IMR-90 (cell line): Measurements from ENCODE around the gene DELE1. TPM values are rescaled to one million over a fixed set of nuclear protein-coding genes. Genes with fewer than 3 reads are reported as not detected.
A peak's percentile ranks its signal among the peaks of the same experiment; 100 is the strongest.

ENCODE experiments used
- ATAC-seq: fragments of 200-7000 bp; cut with Tn5 transposase; 2 replicates; pipeline ENCODE4 v1.9.1; 2020; ENCODE audit warnings: low read depth, mild to moderate bottlenecking, moderate library complexity
- BruUV-seq: library from RNA; stranded (reverse); fragments of 400-500 nt; replicated peaks from 2 replicates; lab custom pipeline; 2021; lab: Mats Ljungman, UMichigan
- CTCF ChIA-PET: fragments of 300-600 bp; formaldehyde crosslinking; extraction: SDS; loops from one replicate; lab custom pipeline; 2021; ENCODE audit warnings: antibody characterized with exemption; lab: Yijun Ruan, JAX
- POLR2A ChIA-PET: fragments of 300-600 bp; sonication (Branson Sonifier 250); formaldehyde crosslinking; loops from one replicate; lab custom pipeline; 2022; ENCODE audit warnings: antibody characterized with exemption; ENCODE audit not compliant: unreplicated experiment; lab: Charles Lee
- DNase-seq: peaks from one replicate; pipeline ENCODE4 v3.0.0; 2013
- H2AFZ ChIP-seq: replicated peaks from 2 replicates; pipeline ENCODE3; 2013; ENCODE audit warnings: low read length, mild to moderate bottlenecking; ENCODE audit not compliant: poor library complexity
- H2AK5ac ChIP-seq: 2 replicates; pipeline ENCODE4 v1.6.1; 2013; ENCODE audit warnings: low read depth, low read length, inconsistent platforms
- H2AK9ac ChIP-seq: replicated peaks from 2 replicates; pipeline ENCODE3; 2013; ENCODE audit warnings: mild to moderate bottlenecking, low read depth, low read length, moderate library complexity; ENCODE audit not compliant: poor library complexity
- H2BK120ac ChIP-seq: 2 replicates; pipeline ENCODE4 v1.6.1; 2013; ENCODE audit warnings: low read depth, low read length, inconsistent platforms
- H2BK15ac ChIP-seq: 3 replicates; pipeline ENCODE4 v1.6.1; 2013; ENCODE audit warnings: low read depth, low read length, inconsistent platforms
- H2BK20ac ChIP-seq: 2 replicates; pipeline ENCODE4 v1.6.1; 2013; ENCODE audit warnings: low read depth, mild to moderate bottlenecking, inconsistent platforms, low read length, moderate library complexity
- H2BK5ac ChIP-seq: 2 replicates; pipeline ENCODE4 v1.6.1; 2013; ENCODE audit warnings: mild to moderate bottlenecking, low read depth, low read length, inconsistent platforms; ENCODE audit not compliant: poor library complexity, severe bottlenecking
- H3K14ac ChIP-seq: replicated peaks from 2 replicates; pipeline ENCODE4 v1.6.1; 2013; ENCODE audit warnings: low read depth, low read length, inconsistent platforms
- H3K18ac ChIP-seq: 2 replicates; pipeline ENCODE4 v1.6.1; 2013; ENCODE audit warnings: low read depth, low read length, control low read depth
- H3K23ac ChIP-seq: 2 replicates; pipeline ENCODE4 v1.6.1; 2013; ENCODE audit warnings: low read depth, low read length, inconsistent platforms
- H3K27ac ChIP-seq: 2 replicates; pipeline ENCODE4 v1.5.1; 2013; ENCODE audit warnings: mild to moderate bottlenecking, control low read depth, low read length; ENCODE audit not compliant: insufficient read depth
- H3K27me3 ChIP-seq: 2 replicates; pipeline ENCODE4 v1.6.1; 2013; ENCODE audit warnings: low read length; ENCODE audit not compliant: control insufficient read depth, insufficient read depth
- H3K36me3 ChIP-seq: 2 replicates; pipeline ENCODE4 v1.6.1; 2013; ENCODE audit warnings: low read length, mixed read lengths; ENCODE audit not compliant: control insufficient read depth, insufficient read depth
- H3K4ac ChIP-seq: 2 replicates; pipeline ENCODE4 v1.6.1; 2013; ENCODE audit warnings: low read depth, low read length, inconsistent platforms
- H3K4me1 ChIP-seq: 2 replicates; pipeline ENCODE4 v1.6.1; 2013; ENCODE audit warnings: low read length, mixed read lengths; ENCODE audit not compliant: control insufficient read depth, insufficient read depth
- H3K4me2 ChIP-seq: 2 replicates; pipeline ENCODE4 v1.6.1; 2013; ENCODE audit warnings: low read depth, mild to moderate bottlenecking, control low read depth, low read length, moderate library complexity
- H3K4me3 ChIP-seq: 2 replicates; pipeline ENCODE4 v1.5.1; 2013; ENCODE audit warnings: low read depth, mild to moderate bottlenecking, control low read depth, low read length, moderate library complexity; ENCODE audit not compliant: insufficient read depth
- H3K56ac ChIP-seq: 2 replicates; pipeline ENCODE4 v1.6.1; 2013; ENCODE audit warnings: low read length, inconsistent platforms; ENCODE audit not compliant: insufficient read depth; ENCODE audit errors: extremely low read depth
- H3K79me1 ChIP-seq, 2 experiments: 2 replicates each; pipeline ENCODE4 v1.6.1; 2013; ENCODE audit warnings: low read length in 2 of 2, inconsistent platforms in 1 of 2, low read depth in 1 of 2
- H3K9ac ChIP-seq: 2 replicates; pipeline ENCODE4 v1.6.1; 2013; ENCODE audit warnings: low read depth, low read length, control low read depth
- H3K9me1 ChIP-seq: 2 replicates; pipeline ENCODE4 v1.6.1; 2013; ENCODE audit warnings: low read length, inconsistent platforms; ENCODE audit not compliant: insufficient read depth
- H3K9me3 ChIP-seq: 2 replicates; pipeline ENCODE4 v1.6.1; 2013; ENCODE audit warnings: low read length; ENCODE audit not compliant: control insufficient read depth, insufficient read depth
- H4K20me1 ChIP-seq: 2 replicates; pipeline ENCODE4 v1.6.1; 2013; ENCODE audit warnings: low read length, inconsistent platforms; ENCODE audit not compliant: insufficient read depth
- H4K5ac ChIP-seq: 2 replicates; pipeline ENCODE4 v1.6.1; 2013; ENCODE audit warnings: mild to moderate bottlenecking, low read depth, low read length, control low read depth
- H4K8ac ChIP-seq, 2 experiments: 2 replicates each; pipeline ENCODE4 v1.6.1; 2013; ENCODE audit warnings: low read depth in 2 of 2, low read length in 2 of 2, control low read depth in 1 of 2, inconsistent platforms in 1 of 2
- H4K91ac ChIP-seq: 2 replicates; pipeline ENCODE4 v1.6.1; 2013; ENCODE audit warnings: low read depth, low read length, inconsistent platforms; ENCODE audit not compliant: insufficient read depth
- MXI1 ChIP-seq: IDR thresholded peaks from 2 replicates; pipeline ENCODE4 v1.6.1; 2012; ENCODE audit warnings: low read depth, mild to moderate bottlenecking, low read length, moderate library complexity, borderline replicate concordance
- RAD21 ChIP-seq: IDR thresholded peaks from 2 replicates; pipeline ENCODE4 v1.6.1; 2012; ENCODE audit warnings: low read length, improper control_type of control experiment
- WGBS, 2 experiments: methylation state at CpG; one replicate each; pipeline versions ENCODE4 v1.1.5 to v1.1.7; 2013; ENCODE audit warnings: missing lambda C conversion rate in 2 of 2; ENCODE audit not compliant: insufficient read length in 1 of 2; ENCODE audit errors: extremely low coverage in 2 of 2; 5-methylcytosine and 5-hydroxymethylcytosine counted together
- dilution Hi-C: fragments of 300-500 bp; cut with HindIII; formaldehyde crosslinking; loops from one replicate; pipeline ENCODE4 v1.14.3; 2018; ENCODE audit warnings: low sequenced_read_pairs; ENCODE audit not compliant: unreplicated experiment
- in situ Hi-C: fragments of 300-500 bp; cut with MboI; formaldehyde crosslinking; loops from 3 replicates; pipeline ENCODE4 v1.14.3; 2019; ENCODE audit warnings: low sequenced_read_pairs, inconsistent platforms, mixed read lengths
- intact Hi-C: fragments of 100-400 bp; cut with micrococcal nuclease; formaldehyde crosslinking; loops from 2 replicates; pipeline ENCODE4 v1.10.0; 2022
- polyA plus RNA-seq, 3 experiments: library from polyadenylated mRNA; depleted of rRNA; stranded (reverse); fragments of >200 nt; gene quantifications; 2 replicates each; pipeline ENCODE4 v1.2.3, GENCODE V29; 2012; ENCODE audit warnings: low replicate concordance in 1 of 3
- total RNA-seq: library from RNA; depleted of rRNA; stranded (reverse); fragments of >200 nt; gene quantifications from 2 replicates; pipeline ENCODE4 v1.2.3, GENCODE V29; 2012
- TF ChIP-seq, protein P1 (sequence below): fragments of 150-350 bp; IDR thresholded peaks from 2 replicates; pipeline ENCODE4 v1.6.1; 2017; ENCODE audit warnings: mild to moderate bottlenecking, antibody characterized with exemption, low read length, low read depth

The DELE1 gene
- total and polyA plus RNA-seq, 2 of the 4 experiments (the other 2 are of a cell fraction): 28.0 to 66.1 TPM

DNA sequence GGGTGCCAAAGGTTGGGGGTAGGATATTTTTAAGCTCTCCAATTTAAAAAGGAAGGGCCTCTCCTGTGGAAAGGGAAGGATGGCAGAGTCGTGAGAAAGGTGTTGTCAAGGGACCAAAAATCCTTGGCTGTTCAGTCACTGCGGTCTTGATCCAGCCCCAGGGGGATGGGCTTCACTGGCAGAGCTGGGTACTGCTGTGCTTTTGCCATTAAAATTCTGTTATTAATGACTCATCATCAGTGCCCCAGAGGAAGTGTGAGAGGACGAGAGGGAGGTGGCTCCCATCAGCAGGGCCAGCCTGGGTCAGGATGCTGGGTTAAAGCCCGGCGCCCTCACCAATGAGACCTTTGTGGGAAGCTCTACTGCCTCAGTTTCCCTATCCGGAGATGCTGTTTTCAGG is 17.6 kb downstream of the DELE1 start:
- DNase-seq (no peak), ATAC-seq (peak; percentile 36)
- Histone ChIP-seq H2AK9ac (no peak overlapping the region), H4K20me1 (peaks cover 3% of the 10 kb centered on the region; the same call in 1 of the 2 replicates), H3K27me3 (peaks cover 3% of the 10 kb centered on the region; the same call in 1 of the 2 replicates), H3K36me3 (peaks cover 21% of the 10 kb centered on the region), H2BK5ac (no peak overlapping the region), H2BK20ac (no peak overlapping the region), H3K4me1 (peaks cover 2% of the 10 kb centered on the region; the same call in 1 of the 2 replicates), H3K27ac (no peak overlapping the region), H3K9me3 (no peaks in the 10 kb centered on the region), H2AK5ac (no peak overlapping the region), H4K91ac (no peak overlapping the region), H3K79me1 (no peaks in the 10 kb centered on the region), H3K4me3 (no peak overlapping the region), H3K9me1 (peaks cover 7% of the 10 kb centered on the region; the same call in 1 of the 2 replicates), H3K56ac (no peak overlapping the region), H2BK15ac (no peak overlapping the region), H2AFZ (no peak overlapping the region), H3K14ac (no peak overlapping the region), H4K8ac (no peak overlapping the region), H3K4me2 (no peak overlapping the region), H3K18ac (no peak overlapping the region), H2BK120ac (no peak overlapping the region), H3K4ac (no peak overlapping the region), H3K9ac (no peak overlapping the region), H3K23ac (no peak overlapping the region), H4K5ac (no peak overlapping the region)
- BruUV-seq: no TSS peak
- 77% methylated on average over 3 of the region's 6 CpGs; no CpG with 5 or more reads in 1 of the 2 experiments for WGBS, 2 experiments
- dilution Hi-C loops (no loop called here), in situ Hi-C loops (no loop called here), intact Hi-C loops (no loop called here)
- TF ChIP-seq RAD21: no peak
- no peak for TF ChIP-seq MXI1
- TF ChIP-seq, protein P1, sequence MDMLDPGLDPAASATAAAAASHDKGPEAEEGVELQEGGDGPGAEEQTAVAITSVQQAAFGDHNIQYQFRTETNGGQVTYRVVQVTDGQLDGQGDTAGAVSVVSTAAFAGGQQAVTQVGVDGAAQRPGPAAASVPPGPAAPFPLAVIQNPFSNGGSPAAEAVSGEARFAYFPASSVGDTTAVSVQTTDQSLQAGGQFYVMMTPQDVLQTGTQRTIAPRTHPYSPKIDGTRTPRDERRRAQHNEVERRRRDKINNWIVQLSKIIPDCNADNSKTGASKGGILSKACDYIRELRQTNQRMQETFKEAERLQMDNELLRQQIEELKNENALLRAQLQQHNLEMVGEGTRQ: no peak
- ChIA-PET POLR2A (no interaction called here), CTCF (interaction anchor here (1.5 kb wide), 1 partner anchor 20 kb away, joined by 5 read pairs; no protein-coding TSS in a partner anchor)
